CD4-positive, alpha-beta T cell (primary cell): ENCODE measurements around the gene GAGE2A. TPM values are rescaled to one million over a fixed set of nuclear protein-coding genes. Genes with fewer than 3 reads are reported as not detected.
A peak's percentile ranks its signal among the peaks of the same experiment; 100 is the strongest.

Source experiments
- ATAC-seq: fragments of 200-7000 bp; cut with Tn5 transposase; one replicate; pipeline ENCODE4 v1.10.0; 2022; ENCODE audit warnings: mild to moderate bottlenecking; ENCODE audit not compliant: poor library complexity
- CTCF ChIA-PET: fragments of 350-600 bp; sonication (Branson Sonifier 250); formaldehyde crosslinking; loops from one replicate; lab custom pipeline; 2021; ENCODE audit warnings: antibody characterized with exemption, inconsistent platforms; lab: Charles Lee
- POLR2A ChIA-PET: fragments of 350-600 bp; sonication (Branson Sonifier 250); formaldehyde crosslinking; loops from one replicate; lab custom pipeline; 2021; ENCODE audit warnings: antibody characterized with exemption, inconsistent platforms; lab: Charles Lee
- DNase-seq, 14 experiments: peaks; one replicate each; pipeline ENCODE4 v3.0.0-alpha.2; 2013 to 2020; ENCODE audit warnings: mixed read lengths in 2 of 14
- H3K27ac ChIP-seq, 2 donors: one replicate each; pipeline versions ENCODE4 v1.5.1 to v1.7.0; 2013; ENCODE audit warnings: low read length in 2 of 2, low read depth in 1 of 2, mild to moderate bottlenecking in 1 of 2
- H3K27me3 ChIP-seq, 2 experiments: 1 replicate in 1 of 2; 2 replicates in 1 of 2; pipeline versions ENCODE4 v1.6.1 to v1.7.0; 2013; ENCODE audit warnings: low read length in 2 of 2, control low read depth in 1 of 2, mild to moderate bottlenecking in 1 of 2, moderate library complexity in 1 of 2; ENCODE audit not compliant: insufficient read depth in 2 of 2, control insufficient read depth in 1 of 2
- H3K36me3 ChIP-seq: one replicate; pipeline ENCODE4 v1.6.1; 2013; ENCODE audit warnings: low read length, control low read depth; ENCODE audit not compliant: insufficient read depth
- H3K4me1 ChIP-seq: one replicate; pipeline ENCODE4 v1.6.1; 2013; ENCODE audit warnings: low read length, control low read depth; ENCODE audit not compliant: insufficient read depth
- H3K4me3 ChIP-seq: one replicate; pipeline ENCODE4 v1.5.1; 2013; ENCODE audit warnings: mild to moderate bottlenecking, low read length, moderate library complexity
- H3K9me3 ChIP-seq, 2 experiments: 1 replicate in 1 of 2; 2 replicates in 1 of 2; pipeline versions ENCODE4 v1.6.1 to v1.7.0; 2013; ENCODE audit warnings: low read length in 2 of 2, mild to moderate bottlenecking in 2 of 2, control low read depth in 1 of 2, moderate library complexity in 1 of 2; ENCODE audit not compliant: control insufficient read depth in 1 of 2, insufficient read depth in 1 of 2
- H3K27ac Mint-ChIP-seq: one replicate; pipeline ENCODE4 v1.8.0; 2020; ENCODE audit warnings: mixed read lengths
- H3K27me3 Mint-ChIP-seq: one replicate; pipeline ENCODE4 v1.8.0; 2021; ENCODE audit warnings: mixed read lengths
- H3K36me3 Mint-ChIP-seq: one replicate; pipeline ENCODE4 v1.8.0; 2021; ENCODE audit warnings: low read depth, mixed read lengths
- H3K4me1 Mint-ChIP-seq: one replicate; pipeline ENCODE4 v1.8.0; 2021; ENCODE audit warnings: low read depth, mixed read lengths
- H3K4me3 Mint-ChIP-seq: one replicate; pipeline ENCODE4 v1.8.0; 2020; ENCODE audit warnings: mild to moderate bottlenecking, mixed read lengths
- H3K9me3 Mint-ChIP-seq: one replicate; pipeline ENCODE4 v1.8.0; 2020; ENCODE audit warnings: mixed read lengths
- intact Hi-C, 2 experiments: fragments of 100-400 bp; cut with DNase I in 1 of 2; cut with micrococcal nuclease in 1 of 2; formaldehyde crosslinking; loops; one replicate each; pipeline versions ENCODE4 v1.15.1 to v1.9.0; 2023 to 2025; cut with DNase I, micrococcal nuclease
- total RNA-seq, 174 experiments: library from RNA in 2 of 174; stranded (reverse) in 2 of 174; gene quantifications; one replicate each; pipeline ENCODE4 v1.2.3 and lab custom pipeline; 2021 to 2026
- TF ChIP-seq, protein P1 (sequence below): fragments of 200-600 bp; IDR thresholded peaks from one replicate; pipeline ENCODE4 v1.8.0; 2022; ENCODE audit warnings: antibody characterized with exemption, mild to moderate bottlenecking

The GAGE2A gene
- total RNA-seq, 2 experiments from 2014 or later: not detected

DNA sequence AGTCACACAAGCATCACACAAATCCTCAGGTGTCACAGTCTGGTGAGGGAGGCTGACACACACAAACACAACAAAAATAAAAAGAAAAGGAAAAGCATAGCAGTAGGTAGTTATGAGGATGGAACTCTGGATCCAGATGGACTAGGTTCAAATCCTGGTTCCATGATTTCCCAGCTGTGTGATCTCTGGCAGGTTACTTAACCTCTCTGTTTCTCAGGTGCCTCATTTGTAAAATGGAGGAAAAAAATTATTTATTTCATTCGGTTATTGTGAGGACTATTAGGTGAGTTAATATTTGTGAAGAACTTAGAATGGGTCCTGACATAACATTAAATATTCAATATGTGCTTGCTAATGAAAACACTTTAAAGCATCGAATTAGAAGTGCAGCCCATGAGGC lies 29.3 kb downstream of the GAGE2A start:
- H3K27ac Mint-ChIP-seq: no peak overlapping the region
- intact Hi-C loops: no loop called here
- no peaks in the 10 kb centered on the region for H3K36me3 ChIP-seq
- DNase-seq (no peak), ATAC-seq (no peak)
- CTCF ChIA-PET: no interaction called here
- H3K4me3 Mint-ChIP-seq: no peak overlapping the region
- no peak overlapping the region for H3K27ac ChIP-seq
- H3K9me3 ChIP-seq: no peaks in the 10 kb centered on the region
- no peaks in the 10 kb centered on the region for H3K36me3 Mint-ChIP-seq
- H3K27me3 Mint-ChIP-seq: no peaks in the 10 kb centered on the region
- no peaks in the 10 kb centered on the region for H3K4me1 Mint-ChIP-seq
- POLR2A ChIA-PET: no interaction called here
- no peaks in the 10 kb centered on the region for H3K27me3 ChIP-seq
- H3K4me3 ChIP-seq: no peak overlapping the region
- no peaks in the 10 kb centered on the region for H3K9me3 Mint-ChIP-seq
- H3K4me1 ChIP-seq: no peaks in the 10 kb centered on the region
- TF ChIP-seq, protein P1, sequence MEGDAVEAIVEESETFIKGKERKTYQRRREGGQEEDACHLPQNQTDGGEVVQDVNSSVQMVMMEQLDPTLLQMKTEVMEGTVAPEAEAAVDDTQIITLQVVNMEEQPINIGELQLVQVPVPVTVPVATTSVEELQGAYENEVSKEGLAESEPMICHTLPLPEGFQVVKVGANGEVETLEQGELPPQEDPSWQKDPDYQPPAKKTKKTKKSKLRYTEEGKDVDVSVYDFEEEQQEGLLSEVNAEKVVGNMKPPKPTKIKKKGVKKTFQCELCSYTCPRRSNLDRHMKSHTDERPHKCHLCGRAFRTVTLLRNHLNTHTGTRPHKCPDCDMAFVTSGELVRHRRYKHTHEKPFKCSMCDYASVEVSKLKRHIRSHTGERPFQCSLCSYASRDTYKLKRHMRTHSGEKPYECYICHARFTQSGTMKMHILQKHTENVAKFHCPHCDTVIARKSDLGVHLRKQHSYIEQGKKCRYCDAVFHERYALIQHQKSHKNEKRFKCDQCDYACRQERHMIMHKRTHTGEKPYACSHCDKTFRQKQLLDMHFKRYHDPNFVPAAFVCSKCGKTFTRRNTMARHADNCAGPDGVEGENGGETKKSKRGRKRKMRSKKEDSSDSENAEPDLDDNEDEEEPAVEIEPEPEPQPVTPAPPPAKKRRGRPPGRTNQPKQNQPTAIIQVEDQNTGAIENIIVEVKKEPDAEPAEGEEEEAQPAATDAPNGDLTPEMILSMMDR: no peak

DNA sequence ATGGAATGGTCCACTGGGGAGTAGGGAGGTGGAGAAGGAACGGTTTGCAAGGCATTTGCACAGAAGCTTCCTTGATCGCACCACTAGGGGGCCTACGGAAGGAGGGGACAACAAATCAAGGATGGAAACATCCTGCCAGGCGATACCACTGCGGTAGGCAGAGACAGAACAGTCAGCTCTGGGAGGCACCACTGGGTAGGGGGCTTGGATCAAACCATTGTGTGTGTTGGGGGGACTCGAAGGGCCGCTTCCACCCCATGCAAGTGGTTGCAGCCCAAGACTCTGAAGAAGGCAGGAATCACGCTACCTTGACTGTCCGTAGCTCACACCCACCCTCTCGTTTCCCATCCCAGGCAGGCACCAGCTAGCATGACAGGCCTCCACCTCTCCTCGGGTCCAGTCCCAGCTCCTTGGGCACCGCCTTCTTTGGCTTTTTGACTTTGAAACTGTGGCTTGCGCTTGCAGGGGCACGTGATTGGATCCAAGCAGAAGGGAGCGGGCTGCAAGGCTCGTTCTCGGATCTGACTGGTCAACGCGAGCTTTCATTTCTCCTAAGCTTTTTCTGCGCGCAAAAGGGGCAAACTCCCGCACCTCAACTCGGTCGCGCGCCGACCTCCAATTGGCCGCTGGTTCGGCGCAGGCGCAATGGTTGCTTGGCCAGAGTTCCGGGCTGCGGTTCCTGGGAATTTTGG lies 37.9 kb downstream of the GAGE2A start:
- intact Hi-C loops: no loop called here
- Mint-ChIP-seq H3K9me3 (no peaks in the 10 kb centered on the region), H3K4me3 (peak overlapping the region; percentile 89), H3K36me3 (no peaks in the 10 kb centered on the region), H3K4me1 (peaks cover 4% of the 10 kb centered on the region), H3K27me3 (no peaks in the 10 kb centered on the region), H3K27ac (no peak overlapping the region)
- Histone ChIP-seq H3K4me3 (peak overlapping the region; percentile 32), H3K36me3 (no peaks in the 10 kb centered on the region), H3K9me3 (peaks cover 0 to 9% of the 10 kb centered on the region in 2 experiments), H3K27ac (no peak overlapping the region), H3K27me3 (no peaks in the 10 kb centered on the region), H3K4me1 (no peaks in the 10 kb centered on the region)
- POLR2A ChIA-PET: no interaction called here
- ATAC-seq (peak; percentile 87), DNase-seq (peak in 12 of 14 experiments; percentile 1 to 62 (median 19))
- TF ChIP-seq, protein P1: peak; percentile 43
- CTCF ChIA-PET: no interaction called here

GRCh38 chrX:49644991-49645637 lies 55.8 kb downstream of the GAGE2A start:
- H3K27ac Mint-ChIP-seq: no peak overlapping the region
- Histone ChIP-seq H3K4me1 (no peaks in the 10 kb centered on the region), H3K27me3 (no peaks in the 10 kb centered on the region), H3K36me3 (no peaks in the 10 kb centered on the region), H3K27ac (no peak overlapping the region), H3K4me3 (no peak overlapping the region), H3K9me3 (no peaks in the 10 kb centered on the region)
- H3K4me1 Mint-ChIP-seq: no peaks in the 10 kb centered on the region
- no peak for DNase-seq
- no peaks in the 10 kb centered on the region for H3K36me3 Mint-ChIP-seq
- ChIA-PET CTCF (no interaction called here), POLR2A (no interaction called here)
- H3K9me3 Mint-ChIP-seq: no peaks in the 10 kb centered on the region
- no peaks in the 10 kb centered on the region for H3K27me3 Mint-ChIP-seq
- TF ChIP-seq, protein P1: no peak
- intact Hi-C loops: no loop called here
- no peak for ATAC-seq
- H3K4me3 Mint-ChIP-seq: no peak overlapping the region

Other genes starting within 250 kb of the GAGE2A start
- not detected for gene GAGE12C, start 57.3 kb upstream of the GAGE2A start, total RNA-seq
- gene GAGE12D, start 47.8 kb upstream of the GAGE2A start, total RNA-seq: not detected
- not detected for gene GAGE12E, start 38.2 kb upstream of the GAGE2A start, total RNA-seq
- gene GAGE12F, start 28.7 kb upstream of the GAGE2A start, total RNA-seq: not detected
- gene GAGE12G, start 19.1 kb upstream of the GAGE2A start, total RNA-seq: not detected
- gene GAGE12H, start 9.5 kb upstream of the GAGE2A start, total RNA-seq: not detected
- not detected for gene GAGE1, start 9.5 kb downstream of the GAGE2A start, total RNA-seq
- not detected for gene PAGE1, start 106.5 kb downstream of the GAGE2A start, total RNA-seq
- not detected for gene PAGE4, start 239.8 kb downstream of the GAGE2A start, total RNA-seq